Middle frontal gyrus (tissue), 1 donor: ENCODE data around the gene RPL12.

ENCODE experiments used
- DNase-seq: peaks from one replicate; pipeline ENCODE4 v3.0.0-alpha.2; 2015; ENCODE audit warnings: low spot score; ENCODE audit errors: extremely low spot score

The RPL12 gene

GRCh38 chr9:127405344-127406125, 45.7 kb downstream of the RPL12 start:
- DNase-seq, result no peak

DNA sequence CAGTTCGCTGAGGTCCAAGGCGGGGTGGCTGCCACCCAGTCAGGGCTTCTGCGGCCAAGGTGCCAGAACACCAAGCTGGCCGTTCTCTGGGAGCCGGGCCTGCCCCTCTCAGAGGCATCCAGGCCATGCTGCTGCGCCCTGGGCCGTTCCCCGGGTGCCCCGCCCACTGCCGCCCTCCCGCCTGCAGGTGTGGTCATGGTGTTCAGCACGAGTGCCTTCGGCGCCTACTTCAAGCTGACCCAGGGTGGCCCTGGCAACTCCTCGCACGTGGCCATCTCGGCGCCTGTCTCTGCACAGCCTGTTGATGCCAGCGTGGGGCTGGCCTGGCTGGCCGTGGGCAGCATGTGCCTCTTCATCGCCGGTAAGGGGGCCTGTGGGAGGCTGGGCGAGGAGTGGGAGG, 46.6 kb downstream of the RPL12 start:
- DNase-seq, result no peak

GRCh38 chr9:127403507-127404192, 47.6 kb downstream of the RPL12 start:
- no peak for DNase-seq

DNA sequence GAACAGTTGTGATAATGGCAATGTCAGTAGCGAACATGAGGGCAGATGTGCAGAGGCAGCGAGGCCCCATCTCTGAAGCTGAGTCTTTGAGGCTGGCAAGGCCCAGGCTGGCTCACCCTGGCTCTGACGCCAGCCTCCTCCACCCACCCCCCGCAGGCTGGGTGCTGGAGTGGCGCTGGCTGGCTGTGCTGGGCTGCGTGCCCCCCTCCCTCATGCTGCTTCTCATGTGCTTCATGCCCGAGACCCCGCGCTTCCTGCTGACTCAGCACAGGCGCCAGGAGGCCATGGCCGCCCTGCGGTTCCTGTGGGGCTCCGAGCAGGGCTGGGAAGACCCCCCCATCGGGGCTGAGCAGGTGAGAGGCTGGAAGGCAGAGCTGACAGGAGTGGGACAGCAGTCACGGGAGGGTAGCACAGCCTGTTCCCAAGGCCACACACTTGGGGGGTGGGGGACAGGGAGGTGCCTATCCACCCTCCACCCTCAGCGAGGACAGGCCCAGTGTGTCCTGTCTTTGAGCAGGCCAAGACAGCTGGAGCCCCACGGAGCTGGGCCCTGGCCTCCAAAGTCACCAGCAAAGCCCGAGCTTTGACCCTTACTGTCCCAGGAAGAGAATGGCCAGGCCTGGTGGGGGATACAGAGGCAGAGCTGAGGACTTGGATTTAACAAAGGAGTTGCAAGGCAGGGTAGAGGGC, 48.7 kb downstream of the RPL12 start:
- DNase-seq, result no peak

DNA sequence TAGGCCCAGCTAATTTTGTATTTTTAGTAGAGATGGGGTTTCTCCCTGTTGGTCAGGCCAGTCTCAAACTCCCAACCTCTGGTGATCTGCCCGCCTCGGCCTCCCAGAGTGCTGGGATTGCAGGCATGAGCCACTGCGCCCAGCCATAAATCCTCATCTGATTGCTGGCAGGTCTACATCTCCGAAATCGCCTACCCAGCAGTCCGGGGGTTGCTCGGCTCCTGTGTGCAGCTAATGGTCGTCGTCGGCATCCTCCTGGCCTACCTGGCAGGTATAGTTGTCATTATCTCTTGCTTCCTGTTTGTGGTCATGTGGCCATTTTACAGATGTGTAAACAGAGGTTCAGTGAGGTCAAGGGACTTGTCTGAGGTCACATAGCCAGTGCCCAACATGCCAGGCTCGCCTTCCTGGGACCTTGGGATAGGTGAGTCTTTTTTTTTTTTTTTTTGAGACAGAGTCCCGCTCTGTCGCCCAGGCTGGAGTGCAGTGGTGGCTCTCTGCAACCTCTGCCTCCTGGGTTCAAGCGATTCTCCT, 51.4 kb downstream of the RPL12 start:
- DNase-seq, result no peak

- DNase-seq, result no peak
These were observed 52.3 kb downstream of the RPL12 start for GRCh38 chr9:127398715-127399400.

DNA sequence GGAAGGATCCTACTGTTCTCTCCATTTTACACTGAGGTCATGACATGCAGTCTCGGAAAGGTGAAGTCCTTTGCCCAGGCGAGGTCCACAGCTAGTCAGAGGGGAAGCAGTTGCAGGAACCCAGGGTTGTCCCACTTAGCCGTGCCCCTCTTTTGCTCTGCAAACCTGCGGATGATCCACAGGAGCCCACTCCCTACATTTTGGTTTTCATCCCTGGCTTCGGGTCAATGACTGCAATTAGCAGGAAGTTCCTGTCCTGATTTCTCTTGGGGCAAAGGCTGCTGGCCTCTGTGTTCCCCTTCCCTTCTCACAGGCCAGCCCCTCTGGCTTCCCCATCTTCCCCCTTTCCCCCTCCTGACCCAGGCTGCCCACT, 52.9 kb downstream of the RPL12 start:
- DNase-seq, result no peak
